ENCODE data around the gene OGG1. TPM values are rescaled to one million over a fixed set of nuclear protein-coding genes. Genes with fewer than 3 reads are reported as not detected.

OGG1 gene
- total and polyA plus RNA-seq, 9 of the 15 experiments (the other 6 are each of a cell fraction or from before 2014, with no cell fraction given), result 6.6 to 33.0 (median 24.4) TPM

DNA sequence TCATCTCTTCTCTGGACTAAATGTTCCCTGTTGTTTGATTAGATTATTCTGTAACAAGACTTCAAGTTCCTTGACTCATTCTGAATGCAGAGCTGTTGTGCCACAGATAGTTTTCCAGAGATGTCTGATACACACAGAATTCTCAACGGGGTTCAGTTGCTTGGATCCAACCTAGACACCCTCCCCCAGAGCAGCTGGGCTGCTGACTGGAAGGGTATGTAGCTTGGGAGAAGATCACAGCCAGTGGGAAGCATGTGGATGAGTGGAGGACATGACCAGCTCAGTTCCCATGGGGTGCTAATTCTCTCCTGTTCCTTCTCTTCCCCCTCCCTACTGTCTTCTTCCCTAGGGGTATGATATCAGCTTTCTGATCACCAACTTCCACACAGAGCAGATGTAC lies 53.7 kb downstream of the OGG1 start:
- Histone ChIP-seq H3K27me3 (ENCODE audit: control insufficient read depth in 2 of 2, insufficient read depth in 2 of 2, low read length in 2 of 2) (no peaks in the 10 kb centered on the region), H3K36me3 (ENCODE audit: control insufficient read depth, insufficient read depth, low read length) (peaks cover 92% of the 10 kb centered on the region), H3K27ac (ENCODE audit: extremely low read depth, low read depth, low read length) (no peak overlapping the region), H3K9me3 (replicated peaks; ENCODE audit: control insufficient read depth, insufficient read depth, low read depth, low read length) (no peaks in the 10 kb centered on the region), H3K9me1 (ENCODE audit: control insufficient read depth, insufficient read depth, low read length) (peaks cover 2% of the 10 kb centered on the region), H3K79me2 (ENCODE audit: control insufficient read depth, insufficient read depth, low read length) (no peaks in the 10 kb centered on the region), H3K9ac (ENCODE audit: insufficient read depth in 1 of 2, low read depth in 2 of 2, low read length in 2 of 2) (no peak overlapping the region), H3K4me1 (replicated peaks in 1 of 2; ENCODE audit: control insufficient read depth in 2 of 2, insufficient read depth in 2 of 2, low read length in 2 of 2) (peaks cover 0 to 4% of the 10 kb centered on the region in 2 experiments; a peak in 2 of 5 replicates), H3K4me2 (ENCODE audit: insufficient read depth, low read length) (no peak overlapping the region), H4K20me1 (replicated peaks; ENCODE audit: control insufficient read depth, insufficient read depth, low read length) (0 out of 2 replicates have a peak, but pooled peaks cover under 1% of the 10 kb centered on the region), H2AFZ (ENCODE audit: low read depth, low read length) (no peak overlapping the region), H3K4me3 (no peak overlapping the region)
- ChIA-PET POLR2A (interaction anchor here (0.6 to 6.7 kb wide), 7 partner anchors 11 to 418 kb away, joined by 3 to 49 read pairs (median 3); partner anchors contain the start of genes ARPC4 and TADA3), CTCF (ENCODE audit: low intra/inter-chr PET ratio) (no interaction called here)
- BruUV-seq (replicated peaks), result no TSS peak
- intact Hi-C loops (cut with micrococcal nuclease) (no loop called here), in situ Hi-C loops (cut with MboI) (no loop called here)
- TF ChIP-seq MCM2 (IDR thresholded peaks at IDR 0.05; ENCODE audit: low read depth) (no peak), ZNF445 (CRISPR knock-in tag; IDR thresholded peaks at IDR 0.05; ENCODE audit: low read depth) (no peak)
- WGBS (ENCODE audit: insufficient coverage, low coverage, missing lambda C conversion rate), result 71% methylated on average over 1 of the region's 1 CpG
- no peak for FAIRE-seq
- no peak for DNase-seq (ENCODE audit: extremely low read depth in 1 of 4, low spot score in 3 of 4)
- ATAC-seq, result no peak

DNA sequence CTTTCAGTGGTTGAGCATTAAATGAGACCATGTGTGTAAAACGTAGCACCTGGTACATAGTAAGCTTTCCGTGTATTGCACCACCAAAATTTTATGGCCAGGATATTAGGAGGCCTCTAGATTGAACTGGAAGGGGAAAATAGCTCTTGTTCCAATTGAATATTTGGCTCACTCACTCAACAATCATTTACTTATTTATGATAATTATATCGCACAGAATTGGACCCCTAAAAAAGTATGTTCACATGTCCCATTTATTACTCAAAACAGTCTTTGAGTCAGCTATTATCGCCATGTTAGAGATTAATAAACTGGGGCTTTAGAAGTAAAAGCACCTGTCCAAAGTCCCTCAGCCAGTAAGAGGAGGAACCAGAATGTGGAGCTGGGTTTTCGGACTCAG lies 55.2 kb downstream of the OGG1 start:
- DNase-seq (ENCODE audit: extremely low read depth in 1 of 4, low spot score in 3 of 4) (no peak), ATAC-seq (no peak), FAIRE-seq (no peak)
- Histone ChIP-seq H3K9me3 (replicated peaks; ENCODE audit: control insufficient read depth, insufficient read depth, low read depth, low read length) (no peaks in the 10 kb centered on the region), H2AFZ (ENCODE audit: low read depth, low read length) (no peak overlapping the region), H3K9me1 (ENCODE audit: control insufficient read depth, insufficient read depth, low read length) (peaks cover 2% of the 10 kb centered on the region), H3K79me2 (ENCODE audit: control insufficient read depth, insufficient read depth, low read length) (no peaks in the 10 kb centered on the region), H4K20me1 (replicated peaks; ENCODE audit: control insufficient read depth, insufficient read depth, low read length) (0 out of 2 replicates have a peak, but pooled peaks cover 3% of the 10 kb centered on the region), H3K27ac (ENCODE audit: extremely low read depth, low read depth, low read length) (no peak overlapping the region), H3K4me2 (ENCODE audit: insufficient read depth, low read length) (no peak overlapping the region), H3K27me3 (ENCODE audit: control insufficient read depth in 2 of 2, insufficient read depth in 2 of 2, low read length in 2 of 2) (no peaks in the 10 kb centered on the region), H3K4me1 (replicated peaks in 1 of 2; ENCODE audit: control insufficient read depth in 2 of 2, insufficient read depth in 2 of 2, low read length in 2 of 2) (peaks cover 0 to 4% of the 10 kb centered on the region in 2 experiments; a peak in 2 of 5 replicates), H3K36me3 (ENCODE audit: control insufficient read depth, insufficient read depth, low read length) (peaks cover 90% of the 10 kb centered on the region), H3K4me3 (no peak overlapping the region), H3K9ac (ENCODE audit: insufficient read depth in 1 of 2, low read depth in 2 of 2, low read length in 2 of 2) (no peak overlapping the region)
- TSS peak; percentile 9 for BruUV-seq (replicated peaks)
- intact Hi-C loops (cut with micrococcal nuclease) (no loop called here), in situ Hi-C loops (cut with MboI) (no loop called here)
- POLR2A ChIA-PET, result interaction anchor here (0.7 to 6.7 kb wide), 8 partner anchors 10 to 60 kb away, joined by 3 to 49 read pairs (median 4); partner anchors contain the start of genes ARPC4, RPUSD3 and TADA3
- no peak for TF ChIP-seq ZNF232 (CRISPR knock-in tag; IDR thresholded peaks at IDR 0.05)
- TF ChIP-seq PHTF2 (CRISPR knock-in tag; IDR thresholded peaks at IDR 0.05), result no peak
- TF ChIP-seq NR2C2 (CRISPR knock-in tag; IDR thresholded peaks at IDR 0.05), result no peak
- no peak for TF ChIP-seq NR2C2 (tag; IDR thresholded peaks at IDR 0.05)
- TF ChIP-seq XRCC4 (IDR thresholded peaks at IDR 0.05; ENCODE audit: extremely low read depth, insufficient read depth, insufficient read length), result no peak
- TF ChIP-seq NRF1 (conservative IDR thresholded peaks at IDR 0.05 in 1 of 2, IDR thresholded peaks at IDR 0.05 in 1 of 2), result no peak
- TF ChIP-seq HCFC1 (IDR thresholded peaks at IDR 0.05; ENCODE audit: low read depth, low read length), result no peak
- CTCF ChIA-PET (ENCODE audit: low intra/inter-chr PET ratio), result no interaction called here
- 95% methylated on average over 5 of the region's 5 CpGs for WGBS (ENCODE audit: insufficient coverage, low coverage, missing lambda C conversion rate)
